NCI-H446 treated with DMSO at 0.1 percent for 48 hours (cell line): Measurements from ENCODE around the gene STX12.
"Not testable (repeated sequence)": the region's sequence is repeated elsewhere in the genome, so short reads cannot be mapped to it uniquely, and the experiment has no call there.

Experiments used
- DNase-seq: peaks from one replicate; lab custom pipeline; 2025; lab: John Stamatoyannopoulos, UW

STX12 gene

GRCh38 chr1:27868932-27869718 is 96.1 kb downstream of the STX12 start:
- DNase-seq, result no peak

DNA sequence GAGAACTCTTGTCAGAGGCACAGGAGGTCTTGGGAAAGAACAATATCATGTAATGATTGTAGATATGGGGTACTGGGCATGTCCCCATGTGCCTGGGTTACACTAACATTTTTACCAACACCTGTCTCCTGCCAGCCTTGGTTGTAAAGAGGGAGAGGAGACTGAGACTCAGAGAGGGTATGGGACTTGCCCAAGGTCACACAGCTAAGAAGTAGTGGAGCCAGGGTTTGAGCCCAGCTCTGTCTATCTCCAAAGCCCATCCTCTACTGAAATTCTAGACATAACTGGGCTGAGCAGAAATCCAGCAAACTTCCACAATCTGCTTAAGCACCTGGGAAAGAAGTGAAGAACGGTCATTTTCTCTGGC is 96.7 kb downstream of the STX12 start:
- DNase-seq, result no peak

GRCh38 chr1:27871076-27871475 is 98.1 kb downstream of the STX12 start:
- not testable (repeated sequence) for DNase-seq

GRCh38 chr1:27872059-27872801 is 99.2 kb downstream of the STX12 start, which contains the start of gene THEMIS2:
THEMIS2 (plus strand) TSS chr1:27872544; CDS start chr1:27872572, 28 bp downstream.
- DNase-seq, result no peak

GRCh38 chr1:27872802-27873551 is 100.0 kb downstream of the STX12 start:
- DNase-seq, result no peak

DNA sequence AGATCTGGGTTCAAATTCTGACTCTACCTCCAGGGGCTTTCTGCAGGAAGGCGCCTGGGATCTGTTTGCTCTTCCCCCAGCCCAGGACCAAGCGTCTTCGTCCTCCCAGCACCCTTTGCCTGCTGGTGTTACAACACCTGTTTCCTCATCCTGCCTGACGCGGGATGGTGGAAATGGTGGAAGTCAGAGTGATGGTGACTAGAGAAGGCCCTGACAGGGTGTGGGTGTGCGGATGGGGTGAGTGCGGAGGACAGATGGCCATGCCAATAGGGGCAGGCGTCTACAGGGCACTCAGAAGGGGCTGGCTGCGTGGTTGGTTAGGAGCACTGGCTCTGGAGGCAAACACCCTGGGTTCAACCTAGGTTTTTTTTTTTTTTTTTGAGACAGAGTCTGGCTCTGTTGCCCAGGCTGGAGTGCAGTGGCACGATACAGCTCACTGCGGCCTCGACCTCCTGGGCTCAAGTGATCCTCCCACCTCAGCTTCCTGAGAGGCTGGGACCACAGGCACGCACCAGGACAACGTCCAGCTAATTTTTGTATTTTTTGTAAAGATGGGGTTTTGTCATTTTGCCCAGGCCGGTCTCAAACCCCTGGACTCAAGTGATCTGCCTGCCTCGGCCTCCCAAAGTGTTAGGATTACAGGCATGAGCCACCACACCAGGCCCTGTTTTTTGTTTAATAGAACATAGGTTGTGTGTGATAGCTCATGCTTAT is 100.8 kb downstream of the STX12 start:
- no peak for DNase-seq
